NCI-H2196 treated with DMSO at 0.1 percent for 48 hours (cell line): ENCODE data around the gene ZFTA.
"Not testable (repeated sequence)": the region's sequence is repeated elsewhere in the genome, so short reads cannot be mapped to it uniquely, and the experiment has no call there.

Source experiments
- DNase-seq: peaks from one replicate; lab custom pipeline; 2025; ENCODE audit not compliant: unreplicated experiment; lab: John Stamatoyannopoulos, UW

Gene ZFTA

DNA sequence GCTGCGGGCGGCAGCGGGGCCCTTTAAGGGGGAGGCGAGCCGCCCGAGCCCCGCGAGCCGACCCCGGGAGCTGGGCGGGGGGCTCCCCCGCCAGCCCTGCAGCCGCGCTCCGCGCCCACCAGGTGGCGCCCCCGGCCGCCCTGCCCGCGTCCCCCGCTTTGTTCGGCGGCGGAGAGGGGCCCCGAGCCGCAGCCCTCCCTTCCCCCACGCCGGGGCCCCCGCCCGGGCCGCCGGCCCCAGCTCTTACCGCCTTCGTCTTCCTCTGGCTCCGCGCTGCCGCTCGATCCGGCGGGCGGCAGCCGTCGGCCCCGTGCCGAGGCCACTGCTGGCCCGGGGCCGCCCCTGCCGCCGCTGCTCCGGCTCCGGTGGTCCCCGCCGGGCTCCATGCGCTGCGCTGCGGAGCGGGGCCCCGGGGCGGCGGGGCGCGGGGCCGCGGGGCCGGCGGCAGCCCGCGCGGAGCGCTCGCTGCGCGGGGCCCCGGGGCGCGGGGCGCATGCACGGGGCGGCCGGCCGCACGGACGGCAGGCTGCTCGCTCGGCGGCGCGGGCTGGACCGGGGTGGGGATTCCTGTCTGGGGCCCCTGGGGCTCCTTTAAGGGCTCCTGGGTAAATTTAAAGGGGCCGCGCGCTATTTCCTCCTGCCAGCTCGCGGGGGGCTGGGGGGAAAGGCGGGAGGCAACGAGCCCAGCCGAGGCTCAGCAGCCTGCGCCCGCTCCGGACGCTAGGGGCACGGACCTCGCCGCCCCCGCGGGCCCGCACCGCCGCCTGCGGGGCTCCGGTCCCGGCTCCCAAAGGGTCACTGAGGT lies at the start of gene ZFTA:
Gene ZFTA, minus strand, starts transcription at position 539 of the 805 bp plus-strand sequence. Its CDS starts 153 bp downstream, at position 386.
- peak; percentile 19 for DNase-seq

DNA sequence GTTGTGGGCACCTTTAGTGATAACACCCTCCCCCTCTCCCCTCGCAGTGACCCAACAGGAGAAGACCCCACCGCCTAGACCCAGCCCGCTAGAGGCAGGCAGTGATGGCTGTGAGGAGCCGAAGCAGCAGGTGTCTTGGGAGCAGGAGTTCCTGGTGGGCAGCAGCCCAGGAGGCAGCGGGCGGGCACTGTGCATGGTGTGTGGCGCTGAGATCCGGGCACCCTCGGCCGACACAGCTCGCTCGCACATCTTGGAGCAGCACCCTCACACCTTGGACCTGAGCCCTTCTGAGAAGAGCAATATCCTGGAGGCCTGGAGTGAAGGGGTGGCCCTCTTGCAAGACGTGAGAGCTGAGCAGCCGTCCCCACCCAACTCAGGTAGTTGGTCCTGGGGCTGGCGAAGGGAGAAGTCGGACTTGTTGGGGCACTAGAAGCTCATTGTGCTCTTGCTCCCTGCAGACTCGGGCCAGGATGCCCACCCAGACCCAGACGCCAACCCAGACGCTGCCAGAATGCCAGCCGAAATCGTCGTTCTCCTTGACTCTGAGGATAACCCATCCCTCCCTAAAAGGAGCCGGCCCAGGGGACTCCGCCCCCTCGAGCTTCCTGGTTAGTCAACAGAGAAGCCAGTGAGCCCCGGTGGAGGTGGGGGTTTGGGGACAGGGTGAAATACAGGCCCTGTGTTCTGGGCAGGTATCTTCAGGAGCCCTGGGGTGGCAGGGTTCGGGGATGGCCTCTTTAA lies 49.4 kb upstream of the ZFTA start:
- no peak for DNase-seq

DNA sequence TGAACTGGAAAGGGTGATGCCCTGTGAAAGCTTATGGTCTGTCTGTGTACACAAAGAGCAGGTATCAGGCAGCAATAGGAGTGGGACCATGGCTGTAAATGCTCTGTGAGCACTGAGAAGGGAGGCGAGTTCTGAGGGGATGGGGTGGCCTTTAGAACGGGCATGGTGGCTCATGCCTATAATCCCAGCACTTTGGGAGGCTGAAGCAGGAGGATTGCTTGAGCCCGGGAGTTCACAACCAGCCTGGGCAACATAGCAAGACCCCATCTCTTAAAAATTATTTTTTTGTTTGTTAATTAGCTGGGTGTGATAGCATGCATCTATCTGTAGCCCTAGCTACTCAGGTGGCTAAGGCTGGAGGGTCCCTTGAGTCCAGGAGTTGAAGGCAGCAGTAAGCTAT lies 48.2 kb upstream of the ZFTA start:
- no peak for DNase-seq

DNA sequence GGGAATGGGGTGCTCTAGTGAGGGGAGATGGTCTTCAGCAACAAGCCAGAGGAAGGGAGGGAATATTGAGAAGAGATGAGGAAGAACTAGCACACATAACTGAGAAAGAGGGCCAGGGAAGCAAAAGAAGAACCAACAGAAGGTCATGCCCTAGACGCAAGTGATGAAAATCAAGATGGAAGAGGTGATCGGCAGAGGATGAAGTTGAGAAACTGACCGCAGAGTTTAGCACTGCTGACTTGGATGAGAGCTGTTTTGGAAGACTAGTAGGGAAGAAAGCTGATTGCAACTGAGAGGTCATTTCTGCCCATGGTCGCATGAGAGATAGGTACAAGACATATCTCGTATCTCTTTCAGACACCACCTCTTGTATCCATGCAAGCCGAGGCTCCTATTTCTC lies 47.6 kb upstream of the ZFTA start:
- no peak for DNase-seq

DNA sequence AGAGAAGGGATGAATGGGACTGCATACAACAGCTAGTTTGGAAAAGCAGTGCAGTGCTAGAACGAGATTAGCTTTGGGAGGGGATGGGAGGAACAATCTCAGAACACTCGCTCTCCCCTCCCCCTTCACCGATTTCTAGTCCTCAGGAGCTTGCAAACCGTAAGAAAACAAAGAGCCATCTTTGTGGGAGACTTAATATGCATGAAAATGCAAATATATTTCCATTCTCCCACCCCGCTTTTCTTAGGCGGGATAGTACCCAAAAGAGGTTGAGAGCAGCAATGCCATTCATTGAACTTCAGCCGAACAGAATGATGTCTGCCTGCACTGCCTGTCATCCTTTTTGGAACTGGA lies 45.8 kb upstream of the ZFTA start:
- DNase-seq = no peak

DNA sequence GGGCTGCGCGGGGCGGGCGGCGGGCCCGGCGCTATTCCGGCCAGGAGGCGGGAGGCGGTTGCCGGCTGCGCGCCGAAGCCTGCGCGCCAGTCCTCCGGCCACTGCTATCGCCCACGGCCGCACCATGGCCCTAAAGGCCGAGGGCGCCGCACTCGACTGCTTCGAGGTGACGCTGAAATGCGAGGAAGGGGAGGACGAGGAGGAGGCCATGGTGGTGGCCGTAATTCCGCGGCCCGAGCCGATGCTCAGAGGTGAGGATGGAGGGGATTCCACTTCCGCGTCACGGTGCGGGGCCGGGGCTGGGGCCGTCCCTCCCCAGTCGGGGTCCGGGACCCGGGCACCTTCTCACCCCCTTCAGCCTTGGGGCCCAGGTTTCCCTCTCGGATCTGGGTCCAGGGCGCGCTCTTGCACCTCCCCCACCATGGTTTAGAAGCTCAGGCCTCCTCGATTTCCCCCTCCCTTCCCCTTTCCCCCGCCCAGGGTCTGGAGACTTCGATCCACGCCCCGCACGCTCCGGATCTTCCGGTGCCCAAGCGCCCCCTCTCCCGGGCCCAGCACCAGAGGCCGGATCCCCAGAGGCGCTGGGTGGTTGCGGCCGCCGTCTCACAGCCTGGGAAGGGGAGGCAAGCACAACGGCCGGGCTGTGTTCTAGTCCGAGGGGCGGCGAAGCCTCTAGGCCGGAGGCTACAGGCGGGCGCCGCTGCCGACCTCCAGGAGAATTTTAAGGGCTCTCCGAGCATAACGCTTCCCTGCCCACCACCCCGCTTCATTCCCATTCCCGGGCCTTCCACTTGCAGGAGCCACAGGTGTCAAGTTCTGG lies 45.2 kb upstream of the ZFTA start:
- DNase-seq = no peak

DNA sequence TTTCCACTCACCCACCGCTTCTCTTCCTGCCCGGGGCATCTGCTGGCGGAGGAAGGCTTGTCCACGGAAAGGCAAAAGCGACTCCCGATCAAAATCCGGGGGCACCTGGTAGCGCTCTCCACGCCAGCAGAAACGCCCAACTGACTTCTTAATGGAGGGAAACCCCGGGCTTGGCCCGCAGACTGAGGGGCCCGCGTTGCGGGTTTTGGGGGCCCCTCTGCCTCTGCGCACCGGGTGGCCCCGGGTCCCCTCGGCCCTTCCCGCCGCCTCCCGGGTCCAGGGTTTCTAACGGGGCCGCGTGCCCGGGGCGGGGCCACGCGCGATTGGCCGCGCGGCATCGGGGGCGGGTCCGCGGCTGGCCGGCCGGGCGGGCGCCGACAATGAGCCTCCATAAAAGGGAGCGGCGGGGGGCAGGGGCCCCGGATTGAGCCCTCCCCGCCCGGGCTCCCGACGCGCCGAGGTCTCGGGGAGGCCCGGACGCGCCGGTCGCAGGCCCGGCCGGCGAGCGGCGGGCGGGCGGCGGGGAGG lies 44.5 kb upstream of the ZFTA start, which contains the start of gene SPINDOC:
Gene SPINDOC, plus strand, starts transcription at position 422 of the 528 bp plus-strand sequence. CDS start 231 bp downstream, outside the sequence.
- peak; percentile 48 for DNase-seq

DNA sequence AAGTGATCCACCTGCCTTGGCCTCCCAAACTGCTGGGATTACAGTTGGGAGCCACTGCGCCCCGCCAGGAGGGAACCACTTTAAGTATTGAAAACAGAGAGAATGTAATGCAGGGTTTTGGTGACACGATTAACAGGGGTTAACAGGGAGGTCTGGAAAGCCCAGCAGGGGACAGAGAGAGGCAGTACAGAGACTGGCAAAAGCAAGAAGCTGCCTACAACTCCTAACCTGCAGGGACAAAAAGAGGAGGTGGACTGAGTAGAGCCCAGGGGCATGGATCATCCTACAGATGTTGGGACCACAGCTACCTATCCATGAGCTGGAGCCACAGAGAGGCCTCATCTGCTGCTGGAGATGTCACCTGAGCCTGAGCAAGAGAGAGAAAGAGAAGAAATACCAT lies 42.9 kb upstream of the ZFTA start:
- no peak for DNase-seq

DNA sequence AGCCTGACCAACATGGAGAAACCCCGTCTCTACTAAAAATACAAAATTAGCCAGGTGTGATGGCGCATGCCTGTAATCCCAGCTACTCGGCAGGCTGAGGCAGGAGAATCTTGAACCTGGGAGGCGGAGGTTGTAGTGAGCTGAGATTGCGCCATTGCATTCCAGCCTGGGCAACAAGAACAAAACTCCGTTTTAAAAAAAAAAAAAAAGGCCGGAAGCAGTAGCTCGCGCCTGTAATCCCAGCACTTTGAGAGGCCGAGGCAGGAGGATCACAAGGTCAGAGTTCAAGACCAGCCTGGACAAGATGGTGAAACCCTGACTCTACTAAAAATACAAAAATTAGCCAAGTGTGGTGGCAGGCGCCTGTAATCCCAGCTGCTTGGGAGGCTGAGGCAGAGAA lies 41.8 kb upstream of the ZFTA start:
- DNase-seq = not testable (repeated sequence)

DNA sequence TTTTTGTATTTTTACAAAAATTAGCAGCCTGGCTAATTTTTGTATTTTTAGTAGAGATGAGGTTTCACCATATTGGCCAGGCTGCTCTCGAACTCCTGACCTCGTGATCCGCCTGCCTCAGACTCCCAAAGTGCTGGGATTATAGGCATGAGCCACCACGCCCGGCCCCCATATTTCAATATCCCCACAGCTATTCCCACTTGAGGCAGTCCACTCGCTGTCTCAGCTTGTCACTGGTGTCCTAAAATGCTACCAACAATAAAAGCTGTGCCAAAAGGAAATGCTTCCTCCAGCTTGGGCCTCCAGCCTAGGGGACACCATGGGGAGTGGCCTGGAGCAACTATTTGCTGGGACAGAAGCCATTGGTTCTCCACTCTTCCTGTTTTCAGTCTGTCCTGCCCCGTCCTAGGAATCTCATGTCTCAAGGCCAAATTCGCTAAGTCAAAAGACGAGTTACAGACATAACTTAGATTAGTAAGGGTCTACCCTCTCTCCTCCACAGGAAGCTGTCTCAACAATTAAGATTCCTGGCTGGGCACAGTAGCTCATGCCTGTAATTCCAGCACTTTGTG lies 37.4 kb upstream of the ZFTA start:
- DNase-seq = no peak

DNA sequence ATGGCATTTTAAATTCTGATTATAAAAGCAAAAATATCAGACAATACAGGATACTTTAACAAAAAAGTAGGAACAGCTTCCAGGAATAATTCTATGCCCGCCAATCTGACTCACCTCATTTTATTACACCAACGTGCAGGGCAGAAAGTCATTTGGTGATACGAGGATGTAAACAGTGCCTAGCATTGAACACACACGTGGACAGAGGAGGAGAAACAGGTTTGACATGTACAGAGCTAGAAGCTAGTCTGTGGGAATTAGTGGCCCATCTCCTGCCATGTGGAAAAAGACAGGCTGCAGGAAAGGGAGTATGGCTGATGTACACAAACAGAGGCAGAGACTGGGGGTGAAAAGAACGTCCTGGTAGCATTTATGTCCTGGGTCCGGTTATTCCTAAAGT lies 35.7 kb upstream of the ZFTA start:
- DNase-seq = no peak

DNA sequence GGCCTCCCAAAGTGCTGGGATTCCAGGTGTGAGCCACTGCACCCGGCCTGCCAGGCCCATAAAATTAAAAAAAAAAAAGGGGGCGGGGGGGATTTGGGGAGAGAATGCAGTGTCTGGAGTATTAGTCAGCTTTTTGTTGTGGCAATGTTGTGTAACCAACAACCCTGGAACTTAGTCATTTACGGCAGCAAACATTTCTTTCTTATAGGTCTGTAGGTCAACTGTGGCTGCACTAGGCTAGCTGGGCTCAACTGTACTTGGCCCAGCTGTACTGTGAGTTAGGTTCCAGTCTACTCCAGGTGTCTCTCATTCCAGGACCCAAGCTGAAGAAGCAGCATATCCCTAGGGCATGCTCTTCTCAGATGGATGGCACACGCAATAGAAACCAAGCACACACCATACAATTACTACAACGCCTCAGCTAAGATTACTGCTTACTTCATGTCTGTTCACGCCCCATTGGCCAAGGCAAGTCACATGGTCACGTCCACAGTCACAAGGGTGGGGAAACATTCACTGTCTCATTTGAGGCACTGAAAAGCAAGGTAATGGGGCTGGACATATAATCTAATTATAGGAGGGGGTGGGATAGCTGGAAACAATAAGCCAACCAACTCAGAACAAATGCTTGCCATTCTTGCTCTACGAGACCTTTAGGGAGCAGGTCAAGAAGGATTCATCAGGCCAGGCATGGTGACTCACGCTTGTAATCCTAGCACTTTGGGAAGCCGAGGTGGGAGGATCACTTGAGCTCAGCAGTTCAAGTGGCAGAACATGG lies 34.3 kb upstream of the ZFTA start:
- DNase-seq = peak; percentile 33

DNA sequence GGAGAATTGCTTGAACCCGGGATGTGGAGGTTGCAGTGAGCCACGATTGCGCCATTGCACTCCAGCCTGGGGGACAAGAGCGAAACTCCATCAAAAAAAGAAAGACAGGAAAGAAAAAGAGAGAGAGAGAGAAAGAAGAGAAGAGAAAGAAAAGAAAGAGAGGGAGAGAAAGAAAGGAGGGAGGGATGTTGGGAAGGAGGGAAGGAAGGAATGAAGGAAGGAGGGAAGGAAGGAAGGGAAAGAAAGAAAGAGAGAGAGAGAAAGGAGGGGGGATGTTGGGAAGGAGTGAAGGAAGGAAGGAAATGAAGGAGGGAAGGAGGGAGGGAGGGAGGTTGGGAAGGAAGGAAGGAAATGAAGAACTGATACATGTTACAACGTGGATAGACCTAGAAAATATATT lies 32.3 kb upstream of the ZFTA start:
- DNase-seq = no peak

DNA sequence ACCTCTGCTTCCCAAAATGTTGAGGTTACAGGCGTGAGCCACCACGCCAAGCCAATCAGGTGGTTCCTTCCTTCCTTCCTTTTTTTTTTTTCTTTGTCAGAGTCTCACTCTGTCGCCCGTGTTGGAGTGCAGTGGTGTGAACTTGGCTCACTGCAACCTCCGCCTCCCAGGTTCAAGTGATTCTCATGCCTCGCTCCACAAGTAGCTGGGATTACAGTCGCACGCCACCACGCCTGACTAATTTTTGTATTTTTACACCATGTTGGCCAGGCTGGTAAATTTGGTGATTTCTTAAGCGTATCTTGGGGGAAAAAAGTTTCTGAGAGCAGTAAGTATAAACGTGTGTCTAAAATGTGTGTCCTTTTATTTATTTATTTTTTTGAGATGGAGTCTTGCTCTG lies 26.5 kb upstream of the ZFTA start:
- DNase-seq = no peak

DNA sequence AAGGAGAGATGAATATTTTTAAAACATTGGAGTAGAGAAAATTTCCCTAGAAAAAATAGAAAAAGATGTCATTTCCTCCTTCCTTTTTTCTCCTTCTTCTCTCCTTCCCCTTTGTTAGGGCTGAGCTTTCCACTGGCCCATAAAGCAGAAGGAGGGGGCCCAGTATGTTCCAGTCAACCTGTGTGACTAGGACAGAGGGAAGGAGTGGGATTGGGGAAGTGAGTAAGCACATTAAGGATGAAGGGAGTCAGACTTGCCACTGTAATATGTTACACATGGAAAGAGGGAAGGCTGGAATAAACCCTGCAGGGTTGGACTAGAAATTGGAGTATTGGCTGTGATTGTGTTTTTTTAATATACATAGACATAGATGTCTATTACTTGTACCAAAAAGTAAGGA lies 24.6 kb upstream of the ZFTA start:
- DNase-seq = no peak

DNA sequence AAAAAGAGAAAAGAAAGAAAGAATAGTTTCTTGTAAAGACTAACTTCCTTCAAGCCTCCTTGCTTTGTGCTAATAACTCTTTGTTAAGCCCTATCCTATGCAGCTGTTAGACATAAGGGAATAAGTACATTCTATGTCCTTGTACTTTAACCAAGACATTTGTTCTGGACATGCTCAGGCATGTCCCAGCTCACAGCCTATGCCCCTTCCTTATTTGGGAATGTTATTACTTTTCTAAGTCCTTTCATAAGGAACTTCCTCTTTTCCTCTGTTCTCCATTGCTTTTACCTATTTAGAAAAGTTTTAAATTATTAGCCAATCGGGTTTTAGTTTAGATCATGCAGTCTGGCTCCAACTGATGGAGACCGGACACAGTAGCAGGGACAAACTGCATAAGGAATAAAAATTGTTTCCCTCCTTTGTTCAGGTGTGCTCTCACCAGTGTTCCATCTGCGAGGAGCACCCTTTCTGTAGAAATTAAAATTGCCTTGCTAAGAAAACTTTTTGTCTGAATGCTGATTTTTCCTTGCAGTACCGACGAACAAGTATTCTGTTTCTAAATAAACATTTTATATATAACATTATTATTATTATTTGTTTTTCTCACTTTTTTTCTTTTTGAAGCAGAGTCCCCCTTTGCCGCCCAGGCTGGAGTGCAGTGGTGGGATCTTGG lies 23.1 kb upstream of the ZFTA start:
- DNase-seq = no peak

DNA sequence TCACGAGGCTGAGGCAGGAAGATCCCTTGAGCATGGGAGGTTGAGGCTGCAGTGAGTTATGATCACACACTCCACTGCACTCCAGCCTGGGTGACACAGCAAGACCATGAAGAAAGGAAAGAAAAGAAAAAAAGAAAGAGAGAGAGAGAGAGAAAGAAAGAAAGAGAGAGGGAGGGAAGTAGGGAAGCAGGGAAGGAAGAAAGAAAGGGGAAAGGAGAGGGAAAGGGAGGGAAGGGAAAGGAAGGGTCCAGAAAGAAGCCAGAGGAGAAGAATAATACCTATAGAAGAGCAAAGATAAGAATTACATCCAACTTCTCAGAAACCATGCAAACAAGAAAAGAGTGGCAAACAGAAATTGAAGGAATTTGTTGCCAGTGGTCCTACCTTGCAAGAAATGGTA lies 17.2 kb upstream of the ZFTA start:
- DNase-seq = no peak

DNA sequence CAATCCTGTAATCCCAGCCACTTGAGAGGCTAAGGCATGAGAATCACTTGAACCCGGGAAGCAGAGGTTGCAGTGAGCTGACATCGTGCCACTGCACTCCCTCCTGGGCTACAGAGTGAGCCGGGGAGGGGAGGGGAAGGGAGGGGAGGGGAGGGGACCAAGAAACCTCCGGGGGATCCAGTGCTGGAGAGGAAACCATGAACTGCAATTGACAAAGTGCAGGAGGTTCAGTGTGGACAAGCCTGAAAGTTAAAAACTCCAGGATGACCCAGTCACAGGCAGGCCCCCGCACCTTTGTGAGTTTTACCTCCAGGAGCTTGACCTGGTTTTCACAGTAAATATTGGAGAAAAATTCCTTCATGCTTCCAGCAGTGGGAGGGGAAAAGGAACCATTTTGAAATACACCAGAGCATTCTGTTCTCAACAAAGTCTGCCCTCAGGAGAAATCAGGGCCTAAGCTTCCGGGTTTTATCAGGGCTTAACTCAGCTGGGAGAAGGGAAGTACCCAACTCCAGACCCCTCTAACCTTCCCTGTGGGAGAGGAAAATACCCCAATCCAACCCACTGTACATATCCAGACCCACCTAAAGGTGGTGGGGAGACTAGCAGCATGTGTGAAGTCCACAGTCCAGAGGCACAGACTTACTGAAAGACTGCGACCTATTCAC lies 15.5 kb upstream of the ZFTA start:
- no peak for DNase-seq

DNA sequence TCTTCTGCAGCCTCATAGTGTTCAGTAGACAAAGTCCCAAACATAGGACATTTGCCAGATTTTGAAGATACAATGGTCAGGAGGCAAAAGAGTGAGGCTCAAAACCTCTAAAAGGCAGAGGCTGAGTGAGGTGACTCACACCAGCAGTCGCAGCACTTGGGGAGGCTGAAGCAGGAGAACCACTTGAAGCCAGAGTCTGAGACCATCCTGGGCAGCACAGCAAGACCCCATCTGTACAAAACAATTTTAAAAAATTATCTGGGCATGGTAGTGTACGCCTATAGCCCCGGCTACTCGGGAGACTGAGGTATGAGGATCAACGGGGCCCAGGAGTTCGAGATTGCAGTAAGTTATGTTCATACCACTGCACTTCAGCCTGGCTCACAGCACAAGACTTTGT lies 14.2 kb upstream of the ZFTA start:
- no peak for DNase-seq
